Neural crest cell (in vitro differentiated cells): ENCODE measurements around the gene GALNT17. TPM values are rescaled to one million over a fixed set of nuclear protein-coding genes. Genes with fewer than 3 reads are reported as not detected.

Source experiments
- DNase-seq: peaks from one replicate; pipeline ENCODE4 v3.0.0; 2021; ENCODE audit warnings: low read depth, mixed read lengths, low spot score
- H3K27ac Mint-ChIP-seq: one replicate; pipeline ENCODE4 v1.8.0; 2021; ENCODE audit warnings: mild to moderate bottlenecking, mixed read lengths; ENCODE audit not compliant: unreplicated experiment
- H3K27me3 Mint-ChIP-seq: 2 replicates; pipeline ENCODE4 v1.8.0; 2021; ENCODE audit warnings: low read depth, mild to moderate bottlenecking, mixed read lengths
- H3K36me3 Mint-ChIP-seq: 2 replicates; pipeline ENCODE4 v1.8.0; 2021; ENCODE audit warnings: low read depth, mild to moderate bottlenecking, mixed read lengths
- H3K4me1 Mint-ChIP-seq: 2 replicates; pipeline ENCODE4 v1.8.0; 2021; ENCODE audit warnings: mixed read lengths
- H3K4me3 Mint-ChIP-seq: one replicate; pipeline ENCODE4 v1.8.0; 2021; ENCODE audit warnings: mild to moderate bottlenecking, mixed read lengths
- H3K9me3 Mint-ChIP-seq: 2 replicates; pipeline ENCODE4 v1.8.0; 2021; ENCODE audit warnings: mixed read lengths
- CTCF ChIP-seq: fragments of 200-600 bp; sonication (generic); conservative IDR thresholded peaks from 2 replicates; pipeline ENCODE4 v1.5.0; 2021; ENCODE audit warnings: antibody characterized with exemption, mild to moderate bottlenecking
- total RNA-seq: library from RNA; stranded (reverse); gene quantifications from 2 replicates; pipeline ENCODE4 v1.2.1, GENCODE V29; 2021

GALNT17 gene
- total RNA-seq, 1 donor from 2014 or later: 11.0 TPM

GRCh38 chr7:71403202-71403946, 271.4 kb downstream of the GALNT17 start:
- peaks cover 3% of the 10 kb centered on the region for H3K36me3 Mint-ChIP-seq
- DNase-seq: no peak
- no peaks in the 10 kb centered on the region for H3K27me3 Mint-ChIP-seq
- no peak overlapping the region for H3K27ac Mint-ChIP-seq
- no peak overlapping the region for H3K4me3 Mint-ChIP-seq
- H3K4me1 Mint-ChIP-seq: peaks cover 19% of the 10 kb centered on the region
- peaks cover 5% of the 10 kb centered on the region for H3K9me3 Mint-ChIP-seq
- no peak for TF ChIP-seq CTCF

- Mint-ChIP-seq H3K4me1 (peaks cover 19% of the 10 kb centered on the region), H3K4me3 (no peak overlapping the region), H3K27ac (no peak overlapping the region), H3K36me3 (peaks cover 7% of the 10 kb centered on the region), H3K9me3 (peaks cover 9% of the 10 kb centered on the region), H3K27me3 (no peaks in the 10 kb centered on the region)
- no peak for TF ChIP-seq CTCF
- DNase-seq: no peak
These were observed 272.9 kb downstream of the GALNT17 start for GRCh38 chr7:71404726-71405345.

- no peaks in the 10 kb centered on the region for H3K27me3 Mint-ChIP-seq
- peaks cover 14% of the 10 kb centered on the region for H3K9me3 Mint-ChIP-seq
- H3K4me3 Mint-ChIP-seq: no peak overlapping the region
- DNase-seq: no peak
- H3K36me3 Mint-ChIP-seq: peaks cover 9% of the 10 kb centered on the region
- TF ChIP-seq CTCF: no peak
- no peak overlapping the region for H3K27ac Mint-ChIP-seq
- peaks cover 10% of the 10 kb centered on the region for H3K4me1 Mint-ChIP-seq
These were observed 276.3 kb downstream of the GALNT17 start for GRCh38 chr7:71408271-71408670.

- Mint-ChIP-seq H3K4me3 (no peak overlapping the region), H3K4me1 (no peaks in the 10 kb centered on the region), H3K27me3 (no peaks in the 10 kb centered on the region), H3K36me3 (peaks cover 9% of the 10 kb centered on the region), H3K9me3 (peaks cover 14% of the 10 kb centered on the region), H3K27ac (no peak overlapping the region)
- no peak for DNase-seq
- TF ChIP-seq CTCF: no peak
These were observed 277.7 kb downstream of the GALNT17 start for GRCh38 chr7:71409550-71410157.

- DNase-seq: no peak
- no peaks in the 10 kb centered on the region for H3K4me1 Mint-ChIP-seq
- H3K36me3 Mint-ChIP-seq: peaks cover 11% of the 10 kb centered on the region
- peaks cover 14% of the 10 kb centered on the region for H3K9me3 Mint-ChIP-seq
- no peaks in the 10 kb centered on the region for H3K27me3 Mint-ChIP-seq
- TF ChIP-seq CTCF: no peak
- H3K4me3 Mint-ChIP-seq: no peak overlapping the region
- H3K27ac Mint-ChIP-seq: no peak overlapping the region
These were observed 279.5 kb downstream of the GALNT17 start for GRCh38 chr7:71411475-71411874.
